K562 (cell line): ENCODE data around the gene RAD54L. TPM values are rescaled to one million over a fixed set of nuclear protein-coding genes. Genes with fewer than 3 reads are reported as not detected.
A peak's percentile ranks its signal among the peaks of the same experiment; 100 is the strongest.

Experiments used
- LARP7 ChIP-seq: fragments of 450-650 bp; IDR thresholded peaks from 2 replicates; pipeline ENCODE4 v1.6.1; 2016
- PCBP1 ChIP-seq: fragments of 200-400 bp; formaldehyde crosslinking; IDR thresholded peaks from 2 replicates; pipeline ENCODE4 v1.6.1; 2018; ENCODE audit warnings: mild to moderate bottlenecking, low read depth, low read length; ENCODE audit not compliant: poor library complexity, severe bottlenecking
- PKNOX1 ChIP-seq: fragments of 450-650 bp; IDR thresholded peaks from 2 replicates; pipeline ENCODE4 v1.6.1; 2016
- ZBTB40 ChIP-seq, 2 experiments: fragments of 450-650 bp in 1 of 2; sonication (generic) in 1 of 2; formaldehyde crosslinking in 1 of 2; IDR thresholded peaks; 2 replicates each; pipeline versions ENCODE4 v1.7.1 to v1.9.0; 2016 to 2022; ENCODE audit warnings: inconsistent platforms in 1 of 2, mild to moderate bottlenecking in 1 of 2, missing genetic modification reagents in 1 of 2
- ZNF347 ChIP-seq: fragments of 450-650 bp; formaldehyde crosslinking; IDR thresholded peaks from 2 replicates; pipeline ENCODE4 v1.4.0; 2020; ENCODE audit warnings: low read depth, mild to moderate bottlenecking, moderate library complexity
- ZNF408 ChIP-seq: fragments of 250-450 bp; sonication (Bioruptor Pico); IDR thresholded peaks from 2 replicates; pipeline ENCODE4 v1.4.0; 2020; ENCODE audit warnings: low read depth, mild to moderate bottlenecking, moderate library complexity
- polyA plus RNA-seq, 8 experiments: library from polyadenylated mRNA; depleted of rRNA in 4 of 8; stranded (reverse) in 5 of 8; unstranded in 3 of 8; fragments of >200 nt; fragmentation: Nextera tagmentation in 2 of 8; fragmentation: Illumina TruSeq in 1 of 8; extraction: Ambion mirVana in 2 of 8; extraction: Trizol in 1 of 8; gene quantifications; 2 replicates each; pipeline versions ENCODE4 v1.2.1 to v1.2.3, GENCODE V29; 2011 to 2014; ENCODE audit warnings: inconsistent platforms in 1 of 8, missing spikeins in 1 of 8
- total RNA-seq, 7 experiments: library from RNA; depleted of rRNA in 6 of 7; stranded (reverse); fragments of >200 nt in 6 of 7; fragmentation: Illumina TruSeq in 2 of 7; extraction: Trizol in 2 of 7; gene quantifications; 2 replicates each; pipeline versions ENCODE4 v1.2.1 to v1.2.3, GENCODE V29; 2011 to 2021; ENCODE audit warnings: low replicate concordance in 1 of 7
- TF ChIP-seq, protein P1 (sequence below): sonication (generic); formaldehyde crosslinking; IDR thresholded peaks from 2 replicates; pipeline ENCODE4 v1.9.0; 2022; ENCODE audit warnings: mild to moderate bottlenecking, missing genetic modification reagents
- TF ChIP-seq, protein P2 (sequence below): sonication (generic); formaldehyde crosslinking; IDR thresholded peaks from 2 replicates; pipeline ENCODE4 v1.8.0; 2022; ENCODE audit warnings: missing genetic modification reagents, mild to moderate bottlenecking, borderline replicate concordance
- TF ChIP-seq, protein P3 (sequence below): fragments of 250-450 bp; sonication (Bioruptor Pico); IDR thresholded peaks from 2 replicates; pipeline ENCODE4 v1.5.0; 2020; ENCODE audit warnings: mild to moderate bottlenecking, borderline replicate concordance

Gene RAD54L
- total and polyA plus RNA-seq, 9 of the 15 experiments (the other 6 are each of a cell fraction or from before 2014, with no cell fraction given): 17.9 to 92.3 (median 37.5) TPM

GRCh38 chr1:46246548-46247435 is 771 bp upstream of the RAD54L start (continued):
- TF ChIP-seq, protein P1, sequence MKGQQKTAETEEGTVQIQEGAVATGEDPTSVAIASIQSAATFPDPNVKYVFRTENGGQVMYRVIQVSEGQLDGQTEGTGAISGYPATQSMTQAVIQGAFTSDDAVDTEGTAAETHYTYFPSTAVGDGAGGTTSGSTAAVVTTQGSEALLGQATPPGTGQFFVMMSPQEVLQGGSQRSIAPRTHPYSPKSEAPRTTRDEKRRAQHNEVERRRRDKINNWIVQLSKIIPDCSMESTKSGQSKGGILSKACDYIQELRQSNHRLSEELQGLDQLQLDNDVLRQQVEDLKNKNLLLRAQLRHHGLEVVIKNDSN (CRISPR knock-in tag): peak; percentile 70
- no peak for TF ChIP-seq ZNF408 (CRISPR knock-in tag)
- TF ChIP-seq, protein P2, sequence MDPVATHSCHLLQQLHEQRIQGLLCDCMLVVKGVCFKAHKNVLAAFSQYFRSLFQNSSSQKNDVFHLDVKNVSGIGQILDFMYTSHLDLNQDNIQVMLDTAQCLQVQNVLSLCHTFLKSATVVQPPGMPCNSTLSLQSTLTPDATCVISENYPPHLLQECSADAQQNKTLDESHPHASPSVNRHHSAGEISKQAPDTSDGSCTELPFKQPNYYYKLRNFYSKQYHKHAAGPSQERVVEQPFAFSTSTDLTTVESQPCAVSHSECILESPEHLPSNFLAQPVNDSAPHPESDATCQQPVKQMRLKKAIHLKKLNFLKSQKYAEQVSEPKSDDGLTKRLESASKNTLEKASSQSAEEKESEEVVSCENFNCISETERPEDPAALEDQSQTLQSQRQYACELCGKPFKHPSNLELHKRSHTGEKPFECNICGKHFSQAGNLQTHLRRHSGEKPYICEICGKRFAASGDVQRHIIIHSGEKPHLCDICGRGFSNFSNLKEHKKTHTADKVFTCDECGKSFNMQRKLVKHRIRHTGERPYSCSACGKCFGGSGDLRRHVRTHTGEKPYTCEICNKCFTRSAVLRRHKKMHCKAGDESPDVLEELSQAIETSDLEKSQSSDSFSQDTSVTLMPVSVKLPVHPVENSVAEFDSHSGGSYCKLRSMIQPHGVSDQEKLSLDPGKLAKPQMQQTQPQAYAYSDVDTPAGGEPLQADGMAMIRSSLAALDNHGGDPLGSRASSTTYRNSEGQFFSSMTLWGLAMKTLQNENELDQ (CRISPR knock-in tag): 0 out of 2 replicates have a peak, but pooled peaks have one; percentile 28
- peak; percentile 19; the same call in 1 of the 2 replicates for TF ChIP-seq LARP7
- 0 out of 2 replicates have a peak, but pooled peaks have one; percentile 10 for TF ChIP-seq ZNF347 (CRISPR knock-in tag)
- TF ChIP-seq PKNOX1: peak; percentile 70
- peak; percentile 60 for TF ChIP-seq PCBP1
- TF ChIP-seq, protein P3, sequence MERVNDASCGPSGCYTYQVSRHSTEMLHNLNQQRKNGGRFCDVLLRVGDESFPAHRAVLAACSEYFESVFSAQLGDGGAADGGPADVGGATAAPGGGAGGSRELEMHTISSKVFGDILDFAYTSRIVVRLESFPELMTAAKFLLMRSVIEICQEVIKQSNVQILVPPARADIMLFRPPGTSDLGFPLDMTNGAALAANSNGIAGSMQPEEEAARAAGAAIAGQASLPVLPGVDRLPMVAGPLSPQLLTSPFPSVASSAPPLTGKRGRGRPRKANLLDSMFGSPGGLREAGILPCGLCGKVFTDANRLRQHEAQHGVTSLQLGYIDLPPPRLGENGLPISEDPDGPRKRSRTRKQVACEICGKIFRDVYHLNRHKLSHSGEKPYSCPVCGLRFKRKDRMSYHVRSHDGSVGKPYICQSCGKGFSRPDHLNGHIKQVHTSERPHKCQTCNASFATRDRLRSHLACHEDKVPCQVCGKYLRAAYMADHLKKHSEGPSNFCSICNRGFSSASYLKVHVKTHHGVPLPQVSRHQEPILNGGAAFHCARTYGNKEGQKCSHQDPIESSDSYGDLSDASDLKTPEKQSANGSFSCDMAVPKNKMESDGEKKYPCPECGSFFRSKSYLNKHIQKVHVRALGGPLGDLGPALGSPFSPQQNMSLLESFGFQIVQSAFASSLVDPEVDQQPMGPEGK (CRISPR knock-in tag): no peak
- TF ChIP-seq ZBTB40 (IDR thresholded peaks at IDR 0.05): no peak
- TF ChIP-seq ZBTB40 (CRISPR knock-in tag; IDR thresholded peaks at IDR 0.05): no peak
